B cell (primary cell): ENCODE measurements around the gene FOXR2. TPM values are rescaled to one million over a fixed set of nuclear protein-coding genes. Genes with fewer than 3 reads are reported as not detected.

Source experiments
- ATAC-seq: fragments of 200-7000 bp; cut with Tn5 transposase; one replicate; pipeline ENCODE4 v1.10.0; 2021; ENCODE audit warnings: low read depth, mild to moderate bottlenecking, moderate number of reproducible peaks, moderate library complexity
- CTCF ChIA-PET: fragments of 350-600 bp; sonication (Branson Sonifier 250); formaldehyde crosslinking; loops from one replicate; lab custom pipeline; 2021; ENCODE audit warnings: antibody characterized with exemption, inconsistent platforms; lab: Charles Lee
- POLR2A ChIA-PET: fragments of 350-600 bp; sonication (Branson Sonifier 250); formaldehyde crosslinking; loops from one replicate; lab custom pipeline; 2021; ENCODE audit warnings: antibody characterized with exemption; lab: Charles Lee
- DNase-seq: peaks from one replicate; pipeline ENCODE4 v3.0.0; 2013
- H2AFZ ChIP-seq: 2 replicates; pipeline ENCODE4 v1.6.1; 2012; ENCODE audit warnings: mild to moderate bottlenecking, low read depth, low read length; ENCODE audit not compliant: insufficient read depth, poor library complexity, severe bottlenecking
- H3K27ac ChIP-seq, 2 donors: 1 replicate in 1 of 2; 2 replicates in 1 of 2; pipeline ENCODE4 v1.5.1; 2012 to 2013; ENCODE audit warnings: low read length in 2 of 2, mild to moderate bottlenecking in 2 of 2, moderate library complexity in 1 of 2
- H3K27me3 ChIP-seq, 4 experiments: fragments of 200-600 bp in 1 of 4; sonication (generic) in 1 of 4; replicated peaks in 1 of 4; 1 replicate in 2 of 4; 2 replicates in 2 of 4; pipeline versions ENCODE4 v1.6.1 to v1.7.0; 2013 to 2016; ENCODE audit warnings: low read length in 3 of 4, mild to moderate bottlenecking in 2 of 4, mixed read lengths in 1 of 4, moderate library complexity in 1 of 4; ENCODE audit not compliant: insufficient read depth in 4 of 4, control insufficient read depth in 3 of 4; ENCODE audit errors: control extremely low read depth in 1 of 4
- H3K36me3 ChIP-seq, 2 experiments: replicated peaks in 1 of 2; 1 replicate in 1 of 2; 2 replicates in 1 of 2; pipeline versions ENCODE4 v1.6.1 to v1.7.1; 2013; ENCODE audit warnings: low read length in 1 of 2; ENCODE audit not compliant: insufficient read depth in 2 of 2, control insufficient read depth in 1 of 2; ENCODE audit errors: control extremely low read depth in 1 of 2, extremely low read depth in 1 of 2
- H3K4me1 ChIP-seq, 2 donors: fragments of 200-600 bp in 1 of 2; sonication (generic) in 1 of 2; 1 replicate in 1 of 2; 2 replicates in 1 of 2; pipeline versions ENCODE4 v1.5.1 to v1.6.1; 2013 to 2017; ENCODE audit warnings: low read length in 2 of 2; ENCODE audit not compliant: control insufficient read depth in 2 of 2, insufficient read depth in 2 of 2
- H3K4me2 ChIP-seq: replicated peaks from 2 replicates; pipeline ENCODE3; 2012; ENCODE audit warnings: mild to moderate bottlenecking, low read depth, low read length; ENCODE audit not compliant: poor library complexity, severe bottlenecking
- H3K4me3 ChIP-seq, 5 experiments: fragments of 200-600 bp in 1 of 5; sonication (generic) in 1 of 5; 1 replicate in 3 of 5; 2 replicates in 2 of 5; pipeline versions ENCODE4 v1.5.1 to v1.7.0; 2011 to 2016; ENCODE audit warnings: low read length in 4 of 5, mild to moderate bottlenecking in 4 of 5, low read depth in 2 of 5, control low read depth in 1 of 5, moderate library complexity in 1 of 5; ENCODE audit not compliant: insufficient read depth in 1 of 5; ENCODE audit errors: control extremely low read depth in 1 of 5, extremely low read depth in 1 of 5
- H3K79me2 ChIP-seq: fragments of 200-600 bp; sonication (generic); one replicate; pipeline ENCODE4 v1.6.0; 2016; ENCODE audit warnings: low read length; ENCODE audit not compliant: control insufficient read depth, insufficient read depth
- H3K9ac ChIP-seq: fragments of 200-600 bp; sonication (generic); 2 replicates; pipeline ENCODE4 v1.6.1; 2017; ENCODE audit warnings: mild to moderate bottlenecking, low read length, moderate library complexity
- H3K9me3 ChIP-seq, 3 donors: one replicate each; pipeline versions ENCODE4 v1.6.1 to v1.7.1; 2013; ENCODE audit warnings: low read length in 2 of 3; ENCODE audit not compliant: control insufficient read depth in 2 of 3, insufficient read depth in 1 of 3; ENCODE audit errors: control extremely low read depth in 1 of 3
- H4K20me1 ChIP-seq: 2 replicates; pipeline ENCODE4 v1.6.0; 2012; ENCODE audit warnings: mild to moderate bottlenecking, low read length; ENCODE audit not compliant: insufficient read depth, control insufficient read depth, poor library complexity, severe bottlenecking
- H3K27ac Mint-ChIP-seq: one replicate; pipeline ENCODE4 v1.8.0; 2021; ENCODE audit warnings: mixed read lengths
- H3K27me3 Mint-ChIP-seq: one replicate; pipeline ENCODE4 v1.8.0; 2021; ENCODE audit warnings: mixed read lengths
- H3K4me1 Mint-ChIP-seq: one replicate; pipeline ENCODE4 v1.8.0; 2021; ENCODE audit warnings: mixed read lengths
- H3K4me3 Mint-ChIP-seq: one replicate; pipeline ENCODE4 v1.8.0; 2021; ENCODE audit warnings: mixed read lengths
- H3K9me3 Mint-ChIP-seq: one replicate; pipeline ENCODE4 v1.8.0; 2022; ENCODE audit warnings: mixed read lengths; ENCODE audit not compliant: insufficient read depth
- EZH2 ChIP-seq: IDR thresholded peaks from 2 replicates; pipeline ENCODE4 v1.6.1; 2012; ENCODE audit warnings: borderline replicate concordance, low read depth, mild to moderate bottlenecking, moderate library complexity, low read length; ENCODE audit not compliant: insufficient read depth, poor library complexity, severe bottlenecking
- WGBS: methylation state at CpG from one replicate; pipeline ENCODE4 v1.1.5; 2013; ENCODE audit warnings: missing lambda C conversion rate; ENCODE audit not compliant: insufficient coverage; 5-methylcytosine and 5-hydroxymethylcytosine counted together
- intact Hi-C: fragments of 100-400 bp; cut with micrococcal nuclease; formaldehyde crosslinking; loops from one replicate; pipeline ENCODE4 v1.10.0; 2022
- polyA plus RNA-seq: library from polyadenylated mRNA; depleted of rRNA; stranded (reverse); fragments of >200 nt; gene quantifications from 2 replicates; pipeline ENCODE4 v1.2.3, GENCODE V29; 2012
- total RNA-seq, 2 donors: library from RNA; stranded (reverse); fragments of 120-200 nt in 1 of 2; gene quantifications; 1 replicate in 1 of 2; 2 replicates in 1 of 2; pipeline versions ENCODE4 v1.2.3 to v1.2.4, GENCODE V29; 2013 to 2022
- TF ChIP-seq, protein P1 (sequence below): fragments of 200-600 bp; IDR thresholded peaks from one replicate; pipeline ENCODE4 v1.8.0; 2022; ENCODE audit warnings: antibody characterized with exemption, mild to moderate bottlenecking

FOXR2 gene
- total and polyA plus RNA-seq, 2 donors (not counting 1 experiment from before 2014, with no cell fraction given): not detected

GRCh38 chrX:55659931-55660330 lies 36.7 kb downstream of the FOXR2 start:
- H3K27me3 Mint-ChIP-seq: no peaks in the 10 kb centered on the region
- H3K4me3 ChIP-seq: no peak overlapping the region
- no peaks in the 10 kb centered on the region for H3K4me1 Mint-ChIP-seq
- CTCF ChIA-PET: no interaction called here
- no peaks in the 10 kb centered on the region for H3K4me1 ChIP-seq
- no peak overlapping the region for H3K9ac ChIP-seq
- H3K36me3 ChIP-seq: no peaks in the 10 kb centered on the region
- H2AFZ ChIP-seq: no peak overlapping the region
- no peaks in the 10 kb centered on the region for H3K9me3 Mint-ChIP-seq
- no peak overlapping the region for H3K4me2 ChIP-seq
- no peak overlapping the region for H3K27ac ChIP-seq
- no peaks in the 10 kb centered on the region for H3K9me3 ChIP-seq
- TF ChIP-seq, protein P1, sequence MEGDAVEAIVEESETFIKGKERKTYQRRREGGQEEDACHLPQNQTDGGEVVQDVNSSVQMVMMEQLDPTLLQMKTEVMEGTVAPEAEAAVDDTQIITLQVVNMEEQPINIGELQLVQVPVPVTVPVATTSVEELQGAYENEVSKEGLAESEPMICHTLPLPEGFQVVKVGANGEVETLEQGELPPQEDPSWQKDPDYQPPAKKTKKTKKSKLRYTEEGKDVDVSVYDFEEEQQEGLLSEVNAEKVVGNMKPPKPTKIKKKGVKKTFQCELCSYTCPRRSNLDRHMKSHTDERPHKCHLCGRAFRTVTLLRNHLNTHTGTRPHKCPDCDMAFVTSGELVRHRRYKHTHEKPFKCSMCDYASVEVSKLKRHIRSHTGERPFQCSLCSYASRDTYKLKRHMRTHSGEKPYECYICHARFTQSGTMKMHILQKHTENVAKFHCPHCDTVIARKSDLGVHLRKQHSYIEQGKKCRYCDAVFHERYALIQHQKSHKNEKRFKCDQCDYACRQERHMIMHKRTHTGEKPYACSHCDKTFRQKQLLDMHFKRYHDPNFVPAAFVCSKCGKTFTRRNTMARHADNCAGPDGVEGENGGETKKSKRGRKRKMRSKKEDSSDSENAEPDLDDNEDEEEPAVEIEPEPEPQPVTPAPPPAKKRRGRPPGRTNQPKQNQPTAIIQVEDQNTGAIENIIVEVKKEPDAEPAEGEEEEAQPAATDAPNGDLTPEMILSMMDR: no peak
- no peak for TF ChIP-seq EZH2
- 50% methylated on average over 1 of the region's 2 CpGs for WGBS
- DNase-seq (no peak), ATAC-seq (no peak)
- POLR2A ChIA-PET: no interaction called here
- intact Hi-C loops: no loop called here
- H3K4me3 Mint-ChIP-seq: no peak overlapping the region
- no peaks in the 10 kb centered on the region for H3K79me2 ChIP-seq
- H3K27ac Mint-ChIP-seq: no peak overlapping the region
- no peaks in the 10 kb centered on the region for H4K20me1 ChIP-seq
- no peaks in the 10 kb centered on the region for H3K27me3 ChIP-seq

DNA sequence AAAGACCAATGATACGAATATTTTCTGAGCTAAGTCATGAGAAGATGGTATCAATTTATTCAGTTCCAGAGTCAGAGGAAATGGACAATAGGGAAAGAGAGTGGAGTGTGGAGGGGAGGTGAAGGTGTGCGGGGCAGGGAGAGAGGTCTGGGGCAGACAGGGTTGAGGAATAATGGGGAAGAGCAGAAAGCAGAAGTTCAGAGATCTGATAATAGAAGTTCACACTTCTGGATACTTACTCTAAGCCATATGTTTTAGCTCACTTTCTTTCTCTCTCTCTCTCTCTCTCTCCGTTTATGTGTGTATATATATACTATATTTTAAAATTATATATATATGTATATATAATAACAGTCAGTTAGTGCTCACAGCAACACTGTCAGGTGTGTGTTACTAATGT lies 40.4 kb downstream of the FOXR2 start:
- Histone ChIP-seq H3K79me2 (no peaks in the 10 kb centered on the region), H3K9ac (no peak overlapping the region), H3K9me3 (no peaks in the 10 kb centered on the region), H3K4me2 (no peak overlapping the region), H3K4me3 (no peak overlapping the region), H4K20me1 (no peaks in the 10 kb centered on the region), H3K4me1 (no peaks in the 10 kb centered on the region), H2AFZ (no peak overlapping the region), H3K27me3 (no peaks in the 10 kb centered on the region), H3K36me3 (no peaks in the 10 kb centered on the region), H3K27ac (peak overlapping the region in 1 of 2 donors; percentile 18)
- DNase-seq: no peak
- Mint-ChIP-seq H3K9me3 (no peaks in the 10 kb centered on the region), H3K4me3 (no peak overlapping the region), H3K4me1 (no peaks in the 10 kb centered on the region), H3K27me3 (peaks cover 2% of the 10 kb centered on the region), H3K27ac (no peak overlapping the region)
- ChIA-PET POLR2A (no interaction called here), CTCF (no interaction called here)
- no peak for ATAC-seq
- no CpG with 5 or more reads among the region's 3 CpGs for WGBS
- no peak for TF ChIP-seq EZH2
- TF ChIP-seq, protein P1: no peak
- intact Hi-C loops: no loop called here
